SK-N-SH treated with all-trans-retinoic acid at 6 μM for 48 hours (cell line): ENCODE results near the gene C3.

Source experiments
- ATAC-seq: fragments of 200-7000 bp; cut with Tn5 transposase; 3 replicates; pipeline ENCODE4 v1.9.1; 2020; ENCODE audit warnings: mild to moderate bottlenecking, moderate library complexity
- BACH2 ChIP-seq: fragments of 250-450 bp; sonication (Bioruptor Pico); IDR thresholded peaks from 2 replicates; pipeline ENCODE4 v1.9.0; 2021; ENCODE audit warnings: mild to moderate bottlenecking, borderline replicate concordance
- CREB5 ChIP-seq: fragments of 250-450 bp; sonication (Bioruptor Pico); IDR thresholded peaks from 2 replicates; pipeline ENCODE4 v1.5.1; 2020; ENCODE audit warnings: low read depth, mild to moderate bottlenecking, moderate library complexity
- CSDC2 ChIP-seq: fragments of 250-450 bp; sonication (Bioruptor Pico); IDR thresholded peaks from 2 replicates; pipeline ENCODE4 v1.5.0; 2020; ENCODE audit warnings: mild to moderate bottlenecking, moderate library complexity
- GLIS3 ChIP-seq: fragments of 250-450 bp; sonication (Bioruptor Pico); IDR thresholded peaks from 2 replicates; pipeline ENCODE4 v1.5.0; 2020; ENCODE audit warnings: mild to moderate bottlenecking, moderate library complexity
- ISL1 ChIP-seq: fragments of 250-450 bp; sonication (Bioruptor Pico); IDR thresholded peaks from 2 replicates; pipeline ENCODE4 v2.1.2; 2022; ENCODE audit warnings: mild to moderate bottlenecking, moderate library complexity
- PATZ1 ChIP-seq: fragments of 250-450 bp; sonication (Bioruptor Pico); IDR thresholded peaks from 2 replicates; pipeline ENCODE4 v1.8.0; 2020; ENCODE audit warnings: mild to moderate bottlenecking, moderate library complexity, borderline replicate concordance
- RARB ChIP-seq: fragments of 250-450 bp; sonication (Bioruptor Pico); IDR thresholded peaks from 2 replicates; pipeline ENCODE4 v1.8.0; 2021; ENCODE audit warnings: mild to moderate bottlenecking, moderate library complexity
- SNAI2 ChIP-seq: fragments of 250-450 bp; sonication (Bioruptor Pico); IDR thresholded peaks from 2 replicates; pipeline ENCODE4 v1.5.0; 2020; ENCODE audit warnings: mild to moderate bottlenecking, moderate library complexity
- TCF4 ChIP-seq: fragments of 250-450 bp; sonication (Bioruptor Pico); IDR thresholded peaks from 2 replicates; pipeline ENCODE4 v1.8.0; 2021; ENCODE audit warnings: mild to moderate bottlenecking, moderate library complexity, borderline replicate concordance
- TOX ChIP-seq: fragments of 250-450 bp; sonication (Bioruptor Pico); IDR thresholded peaks from 2 replicates; pipeline ENCODE4 v1.8.0; 2021; ENCODE audit warnings: mild to moderate bottlenecking, moderate library complexity, borderline replicate concordance
- TSHZ2 ChIP-seq: fragments of 250-450 bp; sonication (Bioruptor Pico); IDR thresholded peaks from 2 replicates; pipeline ENCODE4 v1.5.0; 2020; ENCODE audit warnings: mild to moderate bottlenecking, moderate library complexity
- ZC3H10 ChIP-seq: fragments of 250-450 bp; sonication (Bioruptor Pico); IDR thresholded peaks from 2 replicates; pipeline ENCODE4 v1.5.1; 2021; ENCODE audit warnings: mild to moderate bottlenecking, moderate library complexity
- ZFP3 ChIP-seq: fragments of 250-450 bp; sonication (Bioruptor Pico); IDR thresholded peaks from 2 replicates; pipeline ENCODE4 v1.5.0; 2020; ENCODE audit warnings: mild to moderate bottlenecking, moderate library complexity
- ZNF565 ChIP-seq: fragments of 450-650 bp; formaldehyde crosslinking; conservative IDR thresholded peaks from 2 replicates; pipeline ENCODE4 v1.5.0; 2020; ENCODE audit warnings: low read depth, mild to moderate bottlenecking, moderate library complexity
- ZNF70 ChIP-seq: fragments of 450-650 bp; formaldehyde crosslinking; IDR thresholded peaks from 2 replicates; pipeline ENCODE4 v1.5.0; 2020; ENCODE audit warnings: mild to moderate bottlenecking, moderate library complexity
- ZNF8 ChIP-seq: fragments of 450-650 bp; formaldehyde crosslinking; IDR thresholded peaks from 2 replicates; pipeline ENCODE4 v1.5.0; 2020; ENCODE audit warnings: mild to moderate bottlenecking, moderate library complexity
- TF ChIP-seq, protein P1 (sequence below): fragments of 250-450 bp; sonication (Bioruptor Pico); IDR thresholded peaks from 2 replicates; pipeline ENCODE4 v1.8.0; 2021; ENCODE audit warnings: low read depth, mild to moderate bottlenecking, moderate library complexity, borderline replicate concordance
- TF ChIP-seq, protein P2 (sequence below): fragments of 250-450 bp; sonication (Bioruptor Pico); IDR thresholded peaks from 2 replicates; pipeline ENCODE4 v1.5.1; 2021; ENCODE audit warnings: mild to moderate bottlenecking, moderate library complexity

C3 gene

DNA sequence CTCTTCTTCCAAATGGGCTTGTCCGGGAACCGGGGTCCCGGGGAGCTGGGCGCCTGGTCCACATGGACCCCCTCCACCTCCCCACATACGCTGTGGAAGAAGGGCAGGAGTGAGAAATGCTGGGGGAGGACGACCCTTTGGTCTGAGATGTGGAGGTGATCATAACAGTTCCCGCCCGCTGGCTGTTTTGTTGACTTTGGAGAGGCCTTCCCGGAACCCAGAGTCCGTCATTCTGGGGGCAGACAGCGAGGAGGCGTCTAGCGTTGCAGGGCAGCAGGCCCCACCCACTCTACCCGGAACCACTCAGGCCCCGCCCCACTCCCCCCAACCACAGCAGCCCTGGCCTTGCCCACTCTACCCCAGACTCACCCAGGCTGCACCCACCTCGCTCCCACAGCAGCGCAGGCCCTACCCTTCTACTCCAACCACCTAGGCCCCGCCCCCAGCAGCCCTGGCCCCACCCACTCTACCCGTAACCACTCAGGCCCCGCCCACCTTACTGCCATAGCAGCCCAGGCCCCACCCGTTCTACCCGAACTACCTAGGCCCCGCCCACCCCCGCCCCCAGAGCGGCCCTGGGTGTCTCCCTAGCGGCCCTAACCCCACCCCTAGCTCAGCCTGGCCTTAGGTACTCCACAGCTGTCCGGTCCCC lies 9.8 kb upstream of the C3 start:
- no peak for TF ChIP-seq ZC3H10 (CRISPR knock-in tag)
- TF ChIP-seq TSHZ2 (CRISPR knock-in tag): no peak
- no peak for TF ChIP-seq GLIS3 (CRISPR knock-in tag)
- TF ChIP-seq ZNF565 (CRISPR knock-in tag): no peak
- TF ChIP-seq BACH2 (CRISPR knock-in tag): no peak
- no peak for TF ChIP-seq ZFP3
- no peak for TF ChIP-seq CREB5 (CRISPR knock-in tag)
- no peak for TF ChIP-seq ZNF70 (CRISPR knock-in tag)
- no peak for TF ChIP-seq RARB
- TF ChIP-seq ISL1 (CRISPR knock-in tag): no peak
- TF ChIP-seq, protein P1, sequence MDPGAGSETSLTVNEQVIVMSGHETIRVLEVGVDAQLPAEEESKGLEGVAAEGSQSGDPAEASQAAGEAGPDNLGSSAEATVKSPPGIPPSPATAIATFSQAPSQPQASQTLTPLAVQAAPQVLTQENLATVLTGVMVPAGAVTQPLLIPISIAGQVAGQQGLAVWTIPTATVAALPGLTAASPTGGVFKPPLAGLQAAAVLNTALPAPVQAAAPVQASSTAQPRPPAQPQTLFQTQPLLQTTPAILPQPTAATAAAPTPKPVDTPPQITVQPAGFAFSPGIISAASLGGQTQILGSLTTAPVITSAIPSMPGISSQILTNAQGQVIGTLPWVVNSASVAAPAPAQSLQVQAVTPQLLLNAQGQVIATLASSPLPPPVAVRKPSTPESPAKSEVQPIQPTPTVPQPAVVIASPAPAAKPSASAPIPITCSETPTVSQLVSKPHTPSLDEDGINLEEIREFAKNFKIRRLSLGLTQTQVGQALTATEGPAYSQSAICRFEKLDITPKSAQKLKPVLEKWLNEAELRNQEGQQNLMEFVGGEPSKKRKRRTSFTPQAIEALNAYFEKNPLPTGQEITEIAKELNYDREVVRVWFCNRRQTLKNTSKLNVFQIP: no peak
- TF ChIP-seq, protein P2, sequence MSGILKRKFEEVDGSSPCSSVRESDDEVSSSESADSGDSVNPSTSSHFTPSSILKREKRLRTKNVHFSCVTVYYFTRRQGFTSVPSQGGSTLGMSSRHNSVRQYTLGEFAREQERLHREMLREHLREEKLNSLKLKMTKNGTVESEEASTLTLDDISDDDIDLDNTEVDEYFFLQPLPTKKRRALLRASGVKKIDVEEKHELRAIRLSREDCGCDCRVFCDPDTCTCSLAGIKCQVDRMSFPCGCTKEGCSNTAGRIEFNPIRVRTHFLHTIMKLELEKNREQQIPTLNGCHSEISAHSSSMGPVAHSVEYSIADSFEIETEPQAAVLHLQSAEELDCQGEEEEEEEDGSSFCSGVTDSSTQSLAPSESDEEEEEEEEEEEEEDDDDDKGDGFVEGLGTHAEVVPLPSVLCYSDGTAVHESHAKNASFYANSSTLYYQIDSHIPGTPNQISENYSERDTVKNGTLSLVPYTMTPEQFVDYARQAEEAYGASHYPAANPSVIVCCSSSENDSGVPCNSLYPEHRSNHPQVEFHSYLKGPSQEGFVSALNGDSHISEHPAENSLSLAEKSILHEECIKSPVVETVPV (CRISPR knock-in tag): no peak
- no peak for TF ChIP-seq SNAI2
- no peak for TF ChIP-seq ZNF8 (CRISPR knock-in tag)
- TF ChIP-seq CSDC2: no peak
- ATAC-seq: no peak

DNA sequence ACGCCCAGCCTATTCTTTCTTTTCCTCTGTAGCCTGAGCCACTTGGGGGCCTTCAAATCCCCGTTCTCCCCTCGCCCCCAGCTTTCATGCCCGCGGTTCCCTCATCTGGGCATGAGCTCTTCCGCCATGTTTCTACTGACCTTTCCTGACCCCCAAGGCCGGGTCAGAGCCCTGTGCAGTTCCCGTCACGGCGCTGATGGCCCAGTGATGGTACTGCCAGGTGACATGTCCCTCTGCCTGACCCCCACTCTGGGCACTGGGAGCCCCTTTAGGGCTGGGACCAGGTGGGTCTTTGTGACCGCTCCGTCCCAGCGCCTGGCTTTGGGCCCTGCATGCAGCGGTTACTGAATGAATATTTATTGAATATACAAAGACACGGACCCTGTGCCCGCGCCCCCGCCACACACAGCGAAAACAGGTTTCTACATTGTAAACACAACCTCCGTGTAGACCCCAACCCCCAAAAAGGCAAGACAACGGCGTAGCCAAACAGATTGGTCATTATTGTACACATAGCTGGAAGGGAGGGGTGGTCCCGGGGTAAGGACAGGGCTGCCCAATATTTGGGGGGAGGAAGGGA lies 9.2 kb upstream of the C3 start:
- no peak for ATAC-seq
- TF ChIP-seq GLIS3 (CRISPR knock-in tag): no peak
- TF ChIP-seq CREB5 (CRISPR knock-in tag): no peak
- no peak for TF ChIP-seq TCF4 (CRISPR knock-in tag)
- no peak for TF ChIP-seq CSDC2
- TF ChIP-seq ZNF565 (CRISPR knock-in tag): no peak
- no peak for TF ChIP-seq ZC3H10 (CRISPR knock-in tag)
- TF ChIP-seq, protein P2 (CRISPR knock-in tag): no peak
- TF ChIP-seq PATZ1 (CRISPR knock-in tag): no peak
- no peak for TF ChIP-seq TOX
- TF ChIP-seq ZNF70 (CRISPR knock-in tag): no peak
